Smooth muscle cell (in vitro differentiated cells): Measurements from ENCODE around the gene RAB18. TPM values are rescaled to one million over a fixed set of nuclear protein-coding genes. Genes with fewer than 3 reads are reported as not detected.

Experiments used
- DNase-seq: peaks from one replicate; lab custom pipeline; 2025; ENCODE audit not compliant: unreplicated experiment; lab: John Stamatoyannopoulos, UW
- H2AFZ ChIP-seq: fragments of 200-600 bp; sonication (generic); 2 replicates; pipeline ENCODE4 v1.6.0; 2016; ENCODE audit warnings: antibody characterized with exemption, low read depth, mild to moderate bottlenecking
- H3F3A ChIP-seq: fragments of 200-600 bp; sonication (generic); 2 replicates; pipeline ENCODE4 v1.6.0; 2017; ENCODE audit warnings: antibody characterized with exemption, low read depth
- H3K27ac ChIP-seq: fragments of 200-600 bp; sonication (generic); 2 replicates; pipeline ENCODE4 v1.5.1; 2016; ENCODE audit warnings: low read depth, mild to moderate bottlenecking
- H3K27me3 ChIP-seq: fragments of 200-600 bp; sonication (generic); 2 replicates; pipeline ENCODE4 v1.6.1; 2016; ENCODE audit warnings: low read depth, mild to moderate bottlenecking
- H3K36me3 ChIP-seq: fragments of 200-600 bp; sonication (generic); 2 replicates; pipeline ENCODE4 v1.5.1; 2016; ENCODE audit warnings: low read depth
- H3K4me1 ChIP-seq: fragments of 200-600 bp; sonication (generic); 2 replicates; pipeline ENCODE4 v1.5.1; 2016; ENCODE audit warnings: low read depth
- H3K4me2 ChIP-seq: fragments of 200-600 bp; sonication (generic); 2 replicates; pipeline ENCODE4 v1.6.0; 2016; ENCODE audit warnings: mild to moderate bottlenecking
- H3K4me3 ChIP-seq: fragments of 200-600 bp; sonication (generic); 2 replicates; pipeline ENCODE4 v1.5.1; 2016; ENCODE audit warnings: mild to moderate bottlenecking
- H3K79me2 ChIP-seq: fragments of 200-600 bp; sonication (generic); 2 replicates; pipeline ENCODE4 v1.6.0; 2016; ENCODE audit warnings: low read depth, mild to moderate bottlenecking
- H3K9ac ChIP-seq: fragments of 200-600 bp; sonication (generic); 2 replicates; pipeline ENCODE4 v1.6.0; 2016; ENCODE audit warnings: low read depth
- H3K9me3 ChIP-seq: fragments of 200-600 bp; sonication (generic); replicated peaks from 2 replicates; pipeline ENCODE4 v1.5.1; 2016; ENCODE audit warnings: low read depth
- H4K20me1 ChIP-seq: fragments of 200-600 bp; sonication (generic); 2 replicates; pipeline ENCODE4 v1.6.0; 2016; ENCODE audit warnings: low read depth
- CTCF ChIP-seq: fragments of 200-600 bp; sonication (generic); IDR thresholded peaks from 2 replicates; pipeline ENCODE4 v1.5.1; 2017; ENCODE audit warnings: borderline replicate concordance, mild to moderate bottlenecking, antibody characterized with exemption; ENCODE audit not compliant: insufficient read depth, poor library complexity, severe bottlenecking
- WGBS: methylation state at CpG from one replicate; pipeline ENCODE4 v1.1.7; 2016; ENCODE audit warnings: low lambda C conversion rate; 5-methylcytosine and 5-hydroxymethylcytosine counted together
- polyA plus RNA-seq: library from polyadenylated mRNA; unstranded; fragments of >200 nt; fragmentation: Nextera tagmentation; extraction: Ambion mirVana; gene quantifications from 2 replicates; pipeline ENCODE4 v1.2.1, GENCODE V29; 2016
- total RNA-seq: library from RNA; depleted of rRNA; stranded (reverse); fragments of >200 nt; gene quantifications from 2 replicates; pipeline ENCODE4 v1.2.3, GENCODE V29; 2014

RAB18 gene
- total and polyA plus RNA-seq, 2 experiments from 2014 or later, result 64.1 to 122 TPM

- H3K27ac ChIP-seq, result no peak overlapping the region
Measured at GRCh38 chr10:27525819-27526218, 21.7 kb downstream of the RAB18 start.

GRCh38 chr10:27526242-27526641 lies 22.1 kb downstream of the RAB18 start:
- Histone ChIP-seq H3K4me1 (no peaks in the 10 kb centered on the region), H4K20me1 (peaks cover 100% of the 10 kb centered on the region), H3K9ac (no peak overlapping the region), H3K4me3 (no peak overlapping the region), H3K4me2 (no peak overlapping the region), H3F3A (peaks cover 6% of the 10 kb centered on the region), H3K27ac (no peak overlapping the region), H3K79me2 (peaks cover 100% of the 10 kb centered on the region), H3K27me3 (no peaks in the 10 kb centered on the region), H3K9me3 (no peaks in the 10 kb centered on the region), H2AFZ (no peak overlapping the region), H3K36me3 (no peaks in the 10 kb centered on the region)
- WGBS, result 94% methylated on average over 3 of the region's 3 CpGs
- no peak for DNase-seq
- no peak for TF ChIP-seq CTCF

More at GRCh38 chr10:27525819-27526218, 21.7 kb downstream of the RAB18 start:
- no peaks in the 10 kb centered on the region for H3K27me3 ChIP-seq
- H3K4me1 ChIP-seq, result no peaks in the 10 kb centered on the region
- peaks cover 6% of the 10 kb centered on the region for H3F3A ChIP-seq
- H3K36me3 ChIP-seq, result no peaks in the 10 kb centered on the region
- no peak overlapping the region for H3K9ac ChIP-seq
- no peak for DNase-seq
- H3K9me3 ChIP-seq, result no peaks in the 10 kb centered on the region
- no peak for TF ChIP-seq CTCF
- no peak overlapping the region for H3K4me3 ChIP-seq
- no peak overlapping the region for H2AFZ ChIP-seq
- H4K20me1 ChIP-seq, result peaks cover 100% of the 10 kb centered on the region
- no peak overlapping the region for H3K4me2 ChIP-seq
- H3K79me2 ChIP-seq, result peaks cover 100% of the 10 kb centered on the region

- DNase-seq, result no peak
- Histone ChIP-seq H3K36me3 (no peaks in the 10 kb centered on the region), H2AFZ (no peak overlapping the region), H4K20me1 (peaks cover 100% of the 10 kb centered on the region), H3K9me3 (no peaks in the 10 kb centered on the region), H3K4me3 (no peak overlapping the region), H3K9ac (no peak overlapping the region), H3K4me2 (no peak overlapping the region), H3F3A (peaks cover 6% of the 10 kb centered on the region), H3K27ac (peak overlapping the region; percentile 1), H3K27me3 (no peaks in the 10 kb centered on the region), H3K79me2 (peaks cover 93% of the 10 kb centered on the region), H3K4me1 (no peaks in the 10 kb centered on the region)
- TF ChIP-seq CTCF, result no peak
- WGBS, result 84% methylated on average over 6 of the region's 6 CpGs
Measured at GRCh38 chr10:27527666-27528295, 23.7 kb downstream of the RAB18 start.
